C4-2B (cell line): ENCODE results near the gene NSG2.

Experiments used
- H3K27ac ChIP-seq: fragments of 450-650 bp; 2 replicates; pipeline ENCODE4 v1.5.1; 2017
- ZFX ChIP-seq: fragments of 450-650 bp; IDR thresholded peaks from 2 replicates; pipeline ENCODE4 v1.6.1; 2017
- TF ChIP-seq, protein P1 (sequence below): fragments of 450-650 bp; conservative IDR thresholded peaks from 2 replicates; pipeline ENCODE4 v1.5.1; 2017; ENCODE audit warnings: mild to moderate bottlenecking

The NSG2 gene

DNA sequence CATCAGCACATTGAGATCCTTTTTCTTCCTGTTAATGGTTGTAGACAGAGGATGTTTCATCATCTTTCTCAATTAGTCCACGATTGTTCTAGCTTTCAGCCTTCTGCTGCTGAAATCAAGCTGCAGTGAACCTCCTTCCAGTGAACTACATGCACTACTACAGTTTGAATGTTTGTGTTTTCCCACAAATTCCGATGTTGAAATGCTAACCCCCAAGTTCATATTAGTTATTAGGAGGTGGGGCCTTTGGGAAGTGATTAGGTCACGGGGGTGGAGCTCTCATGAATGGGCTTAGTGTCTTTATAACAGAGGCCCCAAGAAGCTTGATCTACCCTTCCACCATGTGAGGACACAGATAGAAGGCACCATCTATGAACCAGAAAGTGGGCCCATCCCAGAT, 32.9 kb downstream of the NSG2 start:
- no peak for TF ChIP-seq ZFX
- TF ChIP-seq, protein P1, sequence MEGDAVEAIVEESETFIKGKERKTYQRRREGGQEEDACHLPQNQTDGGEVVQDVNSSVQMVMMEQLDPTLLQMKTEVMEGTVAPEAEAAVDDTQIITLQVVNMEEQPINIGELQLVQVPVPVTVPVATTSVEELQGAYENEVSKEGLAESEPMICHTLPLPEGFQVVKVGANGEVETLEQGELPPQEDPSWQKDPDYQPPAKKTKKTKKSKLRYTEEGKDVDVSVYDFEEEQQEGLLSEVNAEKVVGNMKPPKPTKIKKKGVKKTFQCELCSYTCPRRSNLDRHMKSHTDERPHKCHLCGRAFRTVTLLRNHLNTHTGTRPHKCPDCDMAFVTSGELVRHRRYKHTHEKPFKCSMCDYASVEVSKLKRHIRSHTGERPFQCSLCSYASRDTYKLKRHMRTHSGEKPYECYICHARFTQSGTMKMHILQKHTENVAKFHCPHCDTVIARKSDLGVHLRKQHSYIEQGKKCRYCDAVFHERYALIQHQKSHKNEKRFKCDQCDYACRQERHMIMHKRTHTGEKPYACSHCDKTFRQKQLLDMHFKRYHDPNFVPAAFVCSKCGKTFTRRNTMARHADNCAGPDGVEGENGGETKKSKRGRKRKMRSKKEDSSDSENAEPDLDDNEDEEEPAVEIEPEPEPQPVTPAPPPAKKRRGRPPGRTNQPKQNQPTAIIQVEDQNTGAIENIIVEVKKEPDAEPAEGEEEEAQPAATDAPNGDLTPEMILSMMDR, result no peak
- no peak overlapping the region for H3K27ac ChIP-seq

DNA sequence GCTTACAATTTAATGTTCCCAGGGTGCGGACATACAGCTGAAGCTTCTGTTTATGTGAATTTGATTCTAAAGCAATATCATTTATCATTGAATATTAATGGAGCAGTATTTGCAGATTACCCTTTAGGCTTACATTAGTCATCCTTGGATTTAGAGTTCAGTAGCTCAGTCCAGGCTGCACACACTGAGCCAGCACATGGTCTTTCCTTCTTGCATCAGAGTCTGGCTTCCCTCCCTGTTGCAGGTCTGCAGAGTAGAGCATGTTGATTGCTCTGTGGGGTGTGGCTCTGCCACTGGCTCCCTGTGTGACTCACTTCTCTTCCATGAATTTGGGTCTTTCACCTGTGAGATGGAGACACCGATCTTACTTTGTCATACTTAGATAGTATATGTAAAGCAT, 36.8 kb downstream of the NSG2 start:
- no peak overlapping the region for H3K27ac ChIP-seq
- TF ChIP-seq, protein P1, result no peak
- no peak for TF ChIP-seq ZFX

DNA sequence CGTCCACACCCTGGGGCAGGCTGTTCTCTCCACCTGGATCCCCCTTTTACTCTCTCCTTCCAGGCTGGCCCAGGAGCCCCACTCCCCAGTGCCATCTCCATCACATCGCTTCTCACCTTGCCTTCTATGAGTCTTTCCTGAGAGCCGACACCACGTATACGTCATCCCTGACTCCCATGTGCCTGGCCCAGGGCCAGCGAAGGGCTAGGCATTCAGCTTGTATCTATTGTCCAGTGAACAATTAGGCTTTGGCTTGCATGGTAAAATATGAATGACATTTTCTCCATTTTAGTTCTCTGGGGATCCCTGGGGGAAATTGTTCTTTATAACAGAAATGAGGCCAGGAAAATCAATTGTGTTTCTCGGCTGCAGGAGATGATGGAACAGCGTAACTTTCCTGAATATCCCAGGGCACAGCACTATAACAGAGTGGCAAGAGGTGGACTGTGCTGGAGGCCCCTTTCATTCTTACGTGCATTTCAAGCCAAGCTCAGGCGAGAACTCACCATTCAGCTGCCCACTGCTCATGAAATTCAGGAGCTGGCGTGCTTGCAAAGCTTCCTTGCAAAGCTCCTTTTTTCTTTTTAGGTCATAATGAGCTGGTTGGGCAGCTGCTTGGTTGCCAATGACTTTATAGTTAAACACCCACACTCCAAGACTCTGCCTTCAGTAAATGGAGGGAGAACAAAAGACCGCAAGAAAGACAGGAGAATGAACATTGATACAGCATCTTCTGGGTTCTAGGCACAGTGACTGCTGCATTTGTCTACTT, 37.7 kb downstream of the NSG2 start:
- TF ChIP-seq ZFX, result no peak
- H3K27ac ChIP-seq, result no peak overlapping the region

DNA sequence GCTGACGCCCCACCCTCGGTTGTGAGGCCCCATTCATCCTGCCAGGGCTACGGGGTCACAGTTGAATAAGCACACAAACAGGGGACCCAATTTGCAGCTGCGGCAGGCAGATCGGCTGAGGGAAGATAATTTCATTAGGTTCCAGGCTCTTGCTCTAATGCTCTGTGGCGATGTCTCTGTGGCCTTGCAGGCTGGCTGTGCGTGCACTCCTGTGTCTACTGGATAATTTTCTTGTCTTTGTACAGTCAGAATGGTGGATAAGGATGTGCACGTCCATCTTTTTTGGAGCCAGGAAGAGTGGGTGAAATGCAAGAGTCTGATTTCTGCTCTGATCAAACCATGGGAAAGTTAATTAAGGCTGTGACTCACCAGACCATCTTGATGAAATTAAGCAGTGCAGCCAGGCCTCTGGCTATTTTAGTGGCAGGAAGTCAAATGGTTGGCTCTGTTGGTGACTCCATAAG, 39.2 kb downstream of the NSG2 start:
- no peak for TF ChIP-seq ZFX
- TF ChIP-seq, protein P1, result no peak
- no peak overlapping the region for H3K27ac ChIP-seq

DNA sequence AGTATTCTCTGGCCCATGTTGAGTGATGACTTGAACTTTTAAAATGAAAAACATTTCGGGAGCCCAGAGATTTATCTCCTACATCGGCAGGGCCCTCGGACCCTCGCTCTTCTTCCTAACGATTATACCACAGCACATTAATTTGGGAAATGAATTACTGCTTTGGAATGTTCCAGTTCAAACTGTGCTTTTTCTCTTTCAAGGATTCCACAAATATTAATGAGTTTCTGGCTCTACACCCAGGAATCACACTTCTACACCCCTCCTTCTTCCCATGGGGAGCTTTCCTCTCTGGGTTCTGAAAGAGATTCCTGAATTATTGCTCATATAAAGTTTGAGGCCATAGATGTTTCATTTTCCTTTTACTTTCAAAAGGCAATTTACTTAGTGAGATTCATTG, 41.2 kb downstream of the NSG2 start:
- TF ChIP-seq, protein P1, result no peak
- no peak for TF ChIP-seq ZFX
- H3K27ac ChIP-seq, result no peak overlapping the region

DNA sequence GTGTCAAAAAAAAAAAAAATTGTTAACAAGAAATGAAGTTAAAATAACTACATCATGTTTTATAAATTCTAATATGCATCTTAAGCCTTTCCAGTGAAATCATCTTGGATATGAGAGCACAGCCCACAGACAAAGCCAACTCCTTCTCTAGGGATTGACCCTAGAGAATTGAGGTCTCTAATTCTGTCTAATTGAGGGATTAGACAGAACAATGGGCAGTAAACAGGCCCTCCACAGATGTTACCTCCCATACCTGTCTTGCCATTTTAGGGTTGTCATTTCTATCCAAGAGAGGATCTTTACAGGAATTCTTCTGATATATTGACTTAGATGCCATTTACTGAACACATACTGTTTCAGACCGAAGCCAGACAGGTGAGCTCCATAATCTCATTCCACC, 42.3 kb downstream of the NSG2 start:
- no peak for TF ChIP-seq ZFX
- TF ChIP-seq, protein P1, result no peak
- H3K27ac ChIP-seq, result no peak overlapping the region

DNA sequence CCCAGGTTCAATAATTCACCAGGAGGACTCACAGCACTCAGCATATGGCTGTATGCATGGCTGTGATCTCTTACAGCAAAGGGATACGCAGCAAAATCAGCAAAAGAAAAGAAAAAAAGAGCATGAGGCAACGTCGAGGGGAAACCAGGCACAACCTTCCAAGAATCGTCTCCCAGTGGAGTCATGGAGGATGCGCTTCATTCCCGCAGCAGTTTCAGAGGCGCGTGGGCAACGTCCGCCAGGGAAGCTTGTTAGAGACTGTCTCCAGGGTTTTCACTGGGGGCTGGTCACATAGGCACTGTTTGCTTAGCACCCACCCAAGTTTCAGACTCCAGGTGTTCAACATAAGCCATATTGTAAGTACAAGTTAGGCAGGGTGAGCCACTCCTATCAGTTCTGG, 44.6 kb downstream of the NSG2 start:
- no peak for TF ChIP-seq ZFX
- TF ChIP-seq, protein P1, result no peak
- H3K27ac ChIP-seq, result no peak overlapping the region

DNA sequence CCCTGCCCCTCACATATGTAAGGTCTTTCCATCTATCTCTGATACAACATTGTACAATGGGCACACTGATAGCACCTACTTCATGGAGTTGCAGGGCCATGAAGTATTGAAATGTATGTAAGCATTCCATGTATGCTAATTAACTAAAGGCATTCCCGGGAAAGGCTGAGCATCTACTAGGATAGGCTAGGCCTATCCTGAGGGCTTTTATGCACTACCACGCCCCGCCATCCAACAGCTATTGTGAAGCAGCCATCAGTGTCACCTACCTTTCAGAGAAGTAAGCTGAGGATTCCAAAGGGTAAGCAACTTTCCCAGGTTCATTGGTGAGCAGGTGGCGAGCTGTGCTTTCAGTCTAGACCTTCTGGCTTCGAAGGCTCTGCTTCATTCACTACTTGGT, 47.6 kb downstream of the NSG2 start:
- H3K27ac ChIP-seq, result no peak overlapping the region
- TF ChIP-seq, protein P1, result no peak
- TF ChIP-seq ZFX, result no peak
